GM19023 (cell line): ENCODE results near the gene TCN2.
"Not testable (repeated sequence)": the region's sequence is repeated elsewhere in the genome, so short reads cannot be mapped to it uniquely, and the experiment has no call there.

Experiments used
- ATAC-seq: cut with Tn5 transposase; IDR thresholded peaks from one replicate; pipeline ENCODE4 v1.9.1; 2021; ENCODE audit warnings: mild to moderate bottlenecking, moderate library complexity; ENCODE audit not compliant: unreplicated experiment

TCN2 gene

DNA sequence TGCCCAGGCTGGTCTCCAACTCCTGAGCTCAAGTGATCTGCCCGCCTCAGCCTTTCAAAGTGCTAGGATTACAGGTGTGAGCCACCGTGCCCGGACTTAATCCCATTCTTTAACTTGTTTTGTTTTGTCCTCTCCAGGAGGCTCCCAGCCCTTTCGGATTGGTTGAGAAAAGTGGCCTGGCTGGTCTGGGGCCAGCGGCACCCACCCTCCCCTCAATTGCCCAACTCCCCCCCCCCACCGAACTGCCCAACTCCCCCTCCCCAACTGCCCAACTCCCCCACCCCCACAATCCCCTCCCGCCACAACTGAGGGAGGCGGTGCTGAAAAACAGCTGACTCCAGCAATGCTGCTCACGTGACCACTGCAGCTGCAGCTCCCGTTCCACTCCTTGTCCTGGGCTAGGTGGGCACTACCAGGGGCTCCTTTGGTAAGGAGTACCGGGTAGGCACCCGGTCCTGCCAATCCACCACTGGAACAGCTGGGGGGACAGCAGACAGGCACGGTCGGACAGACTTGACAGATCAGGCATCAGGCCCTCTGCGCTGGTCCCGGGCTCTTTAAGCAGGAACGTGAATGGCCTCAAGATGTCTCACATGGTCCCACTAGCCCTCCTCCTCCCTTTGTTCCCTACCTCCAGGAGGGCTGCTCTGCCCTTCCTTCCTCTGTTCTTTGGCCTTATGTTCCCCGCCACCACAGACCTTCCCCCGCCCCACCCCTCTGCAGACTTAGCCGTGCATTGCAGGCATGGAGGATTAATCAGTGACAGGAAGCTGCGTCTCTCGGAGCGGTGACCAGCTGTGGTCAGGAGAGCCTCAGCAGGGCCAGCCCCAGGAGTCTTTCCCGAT, at the start of gene TCN2:
TSS of gene TCN2 (plus strand) at position 720 of the 845 bp plus-strand sequence. CDS start 158 bp downstream, outside the sequence.
- ATAC-seq, result peak; percentile 48

GRCh38 chr22:30557243-30557642, 49.7 kb upstream of the TCN2 start:
- ATAC-seq, result no peak

DNA sequence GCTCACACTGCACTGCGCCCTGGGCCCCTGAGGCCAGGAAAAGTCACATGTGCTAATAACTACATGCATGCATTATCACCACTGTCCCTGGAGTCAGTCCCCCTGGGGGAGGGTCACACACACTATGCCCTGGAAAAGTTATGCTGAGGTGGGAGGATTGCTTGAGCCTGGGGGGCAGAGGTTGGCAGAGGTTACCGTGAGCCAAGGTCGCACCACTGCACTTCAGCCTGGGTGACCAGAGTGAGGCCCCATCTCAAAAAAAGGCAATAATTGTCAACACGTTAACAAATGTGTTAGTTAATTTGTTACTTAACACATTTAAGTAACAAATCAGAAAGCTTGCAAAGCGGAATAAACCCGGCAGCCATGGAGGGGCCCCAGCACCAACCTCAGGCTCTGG, 47.1 kb upstream of the TCN2 start:
- ATAC-seq, result no peak

DNA sequence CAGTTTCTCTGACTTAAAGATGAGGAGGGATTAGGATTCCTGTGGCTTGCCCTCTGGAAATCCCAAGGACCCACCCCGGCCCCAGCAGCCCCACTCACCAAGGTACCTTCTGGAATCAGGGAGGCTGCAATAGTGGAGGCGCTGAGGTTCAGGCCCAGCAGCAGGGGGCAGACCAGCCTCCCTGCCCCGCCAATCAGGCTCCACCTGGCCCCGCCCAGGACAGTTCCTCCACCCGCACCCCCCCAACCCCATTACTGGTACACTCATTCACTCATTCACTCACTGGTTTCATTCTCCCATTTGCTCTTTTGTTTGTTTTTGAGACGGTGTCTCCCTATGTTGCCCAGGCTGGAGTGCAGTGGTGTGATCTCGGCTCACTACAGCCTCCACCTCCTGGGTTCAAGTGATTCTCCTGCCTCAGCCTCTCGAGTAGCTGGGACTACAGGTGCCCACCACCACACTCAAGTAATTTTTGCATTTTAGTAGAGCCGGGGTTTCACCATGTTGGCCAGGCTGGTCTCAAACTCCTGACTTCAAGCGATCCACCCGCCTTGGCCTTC, 46.3 kb upstream of the TCN2 start:
- not testable (repeated sequence) for ATAC-seq

- no peak for ATAC-seq
Observed at GRCh38 chr22:30561402-30562189, 45.4 kb upstream of the TCN2 start.

- no peak for ATAC-seq
Observed at GRCh38 chr22:30562366-30562765, 44.6 kb upstream of the TCN2 start.

GRCh38 chr22:30564045-30564760, 42.8 kb upstream of the TCN2 start:
- ATAC-seq, result no peak

DNA sequence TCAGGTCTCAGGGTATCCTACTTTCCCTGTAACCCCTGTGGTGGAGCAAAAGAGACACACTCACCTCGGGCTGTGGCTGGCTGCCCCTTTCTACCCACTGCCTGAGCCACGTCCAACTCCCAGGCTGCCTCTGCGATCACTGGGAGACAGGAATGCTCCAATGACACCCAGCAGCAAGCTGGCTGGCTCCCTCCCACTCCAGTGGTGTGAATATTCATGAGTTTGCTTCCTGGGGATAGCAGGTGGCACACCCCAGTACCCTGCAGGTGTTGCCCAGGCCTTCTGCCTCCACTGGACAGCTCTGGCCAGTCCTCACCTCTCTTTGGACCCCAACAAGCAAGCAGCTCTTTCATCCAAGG, 42.2 kb upstream of the TCN2 start:
- ATAC-seq, result no peak

DNA sequence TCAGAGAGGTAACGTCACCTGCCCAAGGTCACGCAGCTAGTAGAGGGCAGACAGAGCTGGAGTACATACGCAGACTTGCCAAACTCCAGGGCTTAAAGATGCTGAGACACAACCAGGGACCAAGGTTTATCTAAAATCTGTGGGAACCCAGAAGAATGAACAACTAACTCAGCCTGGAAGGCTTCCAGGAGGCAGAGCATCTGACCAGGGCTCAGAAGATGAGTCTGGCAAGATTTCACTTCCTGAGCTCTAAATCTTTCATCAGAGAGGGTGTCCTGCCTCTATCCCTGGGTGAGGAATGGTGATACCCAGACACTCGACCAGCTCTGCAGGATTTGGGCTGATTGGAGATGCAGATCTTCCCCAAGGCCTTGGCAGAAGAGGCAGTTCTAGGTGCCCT, 41.6 kb upstream of the TCN2 start:
- no peak for ATAC-seq

GRCh38 chr22:30566125-30566524, 40.8 kb upstream of the TCN2 start:
- no peak for ATAC-seq

DNA sequence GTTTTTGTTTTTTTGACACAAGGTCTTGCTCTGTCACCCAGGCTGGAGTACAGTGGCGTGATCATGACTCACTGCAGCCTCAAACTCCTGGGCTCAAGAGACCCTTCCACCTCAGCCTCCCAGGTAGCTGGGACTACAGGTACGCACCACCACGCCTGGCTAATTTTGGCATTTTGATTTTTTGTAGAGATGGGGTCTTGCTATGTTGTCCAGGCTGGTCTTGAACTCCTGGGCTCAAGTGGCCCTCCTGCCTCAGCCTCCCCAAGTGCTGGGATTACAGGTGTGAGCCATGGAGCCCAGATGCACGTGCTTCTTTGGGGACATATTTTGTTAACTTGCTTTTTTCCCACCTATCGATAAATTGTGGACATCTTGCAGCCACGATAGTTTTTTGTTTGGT, 39.7 kb upstream of the TCN2 start:
- ATAC-seq, result not testable (repeated sequence)

- ATAC-seq, result no peak
Observed at GRCh38 chr22:30568137-30568805, 38.7 kb upstream of the TCN2 start.

- no peak for ATAC-seq
Observed at GRCh38 chr22:30569674-30570202, 37.2 kb upstream of the TCN2 start.

GRCh38 chr22:30572210-30572609, 34.8 kb upstream of the TCN2 start:
- ATAC-seq, result no peak

DNA sequence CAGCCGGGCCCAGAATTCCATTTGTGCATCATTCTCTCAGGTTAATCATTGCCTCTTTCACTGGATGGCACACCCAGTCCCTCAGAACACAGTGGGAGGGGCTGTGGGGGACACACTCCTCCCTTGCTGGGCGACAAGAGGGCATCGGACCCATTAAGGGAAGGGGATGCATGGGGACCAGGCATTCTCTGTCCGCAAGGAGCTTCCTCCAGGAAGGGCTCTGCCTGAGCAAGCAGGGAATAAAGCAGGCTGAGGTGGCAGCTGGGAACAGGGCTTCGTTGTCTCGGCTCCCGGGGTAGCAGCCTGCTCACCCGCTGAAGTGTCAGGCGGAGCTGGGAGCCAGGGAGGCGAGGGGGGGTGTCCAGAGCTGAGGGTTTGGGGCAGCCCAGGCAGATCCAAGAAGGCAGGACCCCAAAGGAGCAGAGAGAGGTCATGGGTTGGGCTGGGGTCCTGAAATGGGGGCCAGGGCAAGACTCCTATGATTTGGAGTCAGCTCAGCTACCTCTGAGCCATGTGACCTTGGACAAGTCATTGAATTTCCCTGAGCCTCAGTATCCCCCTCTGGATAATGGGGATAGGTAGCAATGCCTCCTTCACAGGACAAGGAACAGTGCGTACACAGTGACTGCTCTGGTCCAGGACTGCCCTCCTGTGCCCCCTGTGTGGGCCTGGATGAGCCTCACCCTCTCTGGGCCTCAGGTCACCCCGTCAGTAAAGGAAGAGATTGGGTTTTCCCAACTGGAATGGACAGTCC, 34.0 kb upstream of the TCN2 start:
- ATAC-seq, result no peak

- ATAC-seq, result no peak
Observed at GRCh38 chr22:30573594-30574094, 33.3 kb upstream of the TCN2 start.

GRCh38 chr22:30574095-30574981, 32.6 kb upstream of the TCN2 start, which contains the start of gene GAL3ST1:
Gene GAL3ST1 (minus strand): TSS chr22:30574665. CDS start chr22:30557392, 17,273 bp downstream.
- no peak for ATAC-seq

- ATAC-seq, result no peak
Observed at GRCh38 chr22:30574997-30575671, 31.8 kb upstream of the TCN2 start.
